Loucy (cell line): ENCODE results near the gene P4HB.

Experiments used
- H2AFZ ChIP-seq: fragments of 200-600 bp; sonication (generic); 2 replicates; pipeline ENCODE4 v1.6.0; 2016; ENCODE audit warnings: antibody characterized with exemption, mild to moderate bottlenecking, low read length, moderate library complexity
- H3F3A ChIP-seq: fragments of 200-600 bp; 2 replicates; pipeline ENCODE4 v1.6.0; 2016; ENCODE audit warnings: antibody characterized with exemption, low read depth, mild to moderate bottlenecking
- H3K27me3 ChIP-seq: fragments of 200-600 bp; sonication (generic); 2 replicates; pipeline ENCODE4 v1.6.1; 2014; ENCODE audit warnings: low read length, mild to moderate bottlenecking; ENCODE audit not compliant: insufficient read depth, poor library complexity, severe bottlenecking
- H3K36me3 ChIP-seq: fragments of 200-600 bp; sonication (generic); 2 replicates; pipeline ENCODE4 v1.6.1; 2016; ENCODE audit warnings: low read length; ENCODE audit not compliant: insufficient read depth
- H3K4me1 ChIP-seq: fragments of 200-600 bp; sonication (generic); 2 replicates; pipeline ENCODE4 v1.5.1; 2014; ENCODE audit warnings: low read length, mild to moderate bottlenecking; ENCODE audit not compliant: insufficient read depth, poor library complexity, severe bottlenecking
- H3K4me2 ChIP-seq: fragments of 200-600 bp; sonication (generic); 2 replicates; pipeline ENCODE4 v1.6.0; 2014; ENCODE audit warnings: antibody characterized with exemption, low read length, low read depth, mild to moderate bottlenecking; ENCODE audit not compliant: poor library complexity, severe bottlenecking
- H3K4me3 ChIP-seq: fragments of 200-600 bp; sonication (generic); 2 replicates; pipeline ENCODE4 v1.5.1; 2014; ENCODE audit warnings: low read length, mild to moderate bottlenecking, mixed read lengths; ENCODE audit not compliant: poor library complexity, severe bottlenecking
- H3K79me2 ChIP-seq: fragments of 200-600 bp; sonication (generic); 2 replicates; pipeline ENCODE4 v1.6.1; 2014; ENCODE audit warnings: low read length; ENCODE audit not compliant: insufficient read depth
- H3K9ac ChIP-seq: fragments of 200-600 bp; sonication (generic); 2 replicates; pipeline ENCODE4 v1.6.0; 2014; ENCODE audit warnings: mild to moderate bottlenecking, low read depth, low read length, moderate library complexity; ENCODE audit not compliant: poor library complexity, severe bottlenecking
- H3K9me2 ChIP-seq: fragments of 200-600 bp; sonication (generic); replicated peaks from 2 replicates; pipeline ENCODE4 v1.6.1; 2016; ENCODE audit warnings: low read depth, low read length, mixed read lengths
- H3K9me3 ChIP-seq: fragments of 200-600 bp; sonication (generic); 2 replicates; pipeline ENCODE4 v1.6.1; 2014; ENCODE audit warnings: mild to moderate bottlenecking, antibody characterized with exemption, low read length, low read depth; ENCODE audit not compliant: insufficient read depth
- H4K20me1 ChIP-seq: fragments of 200-600 bp; sonication (generic); 2 replicates; pipeline ENCODE4 v1.6.0; 2014; ENCODE audit warnings: antibody characterized with exemption, low read length, mild to moderate bottlenecking; ENCODE audit not compliant: insufficient read depth, poor library complexity, severe bottlenecking
- CTCF ChIP-seq: fragments of 200-600 bp; sonication (generic); conservative IDR thresholded peaks from 2 replicates; pipeline ENCODE4 v1.5.1; 2014; ENCODE audit warnings: mild to moderate bottlenecking, antibody characterized with exemption, low read length
- EZH2phosphoT487 ChIP-seq: fragments of 200-600 bp; IDR thresholded peaks from 2 replicates; pipeline ENCODE4 v1.6.1; 2018; ENCODE audit warnings: antibody characterized with exemption, mild to moderate bottlenecking, moderate library complexity, borderline replicate concordance

The P4HB gene

GRCh38 chr17:81907219-81908145, 47.1 kb upstream of the P4HB start:
- Histone ChIP-seq H3K9me3 (no peaks in the 10 kb centered on the region), H3K4me1 (peaks cover 14% of the 10 kb centered on the region), H3K9me2 (no peaks in the 10 kb centered on the region), H3K4me3 (no peak overlapping the region), H3K27me3 (no peaks in the 10 kb centered on the region), H4K20me1 (peaks cover 18% of the 10 kb centered on the region), H3K4me2 (no peak overlapping the region), H3K36me3 (peaks cover 3% of the 10 kb centered on the region; the same call in 1 of the 2 replicates), H3K9ac (no peak overlapping the region), H2AFZ (no peak overlapping the region), H3F3A (no peaks in the 10 kb centered on the region), H3K79me2 (peaks cover 21% of the 10 kb centered on the region)
- TF ChIP-seq CTCF (peak; percentile 40), EZH2phosphoT487 (no peak)

- Histone ChIP-seq H2AFZ (no peak overlapping the region), H3F3A (no peaks in the 10 kb centered on the region), H3K4me1 (peaks cover 14% of the 10 kb centered on the region), H3K79me2 (peaks cover 21% of the 10 kb centered on the region), H3K27me3 (no peaks in the 10 kb centered on the region), H3K36me3 (peaks cover 3% of the 10 kb centered on the region; the same call in 1 of the 2 replicates), H3K9me2 (no peaks in the 10 kb centered on the region), H4K20me1 (peaks cover 15% of the 10 kb centered on the region), H3K9me3 (no peaks in the 10 kb centered on the region), H3K4me2 (no peak overlapping the region), H3K4me3 (no peak overlapping the region), H3K9ac (no peak overlapping the region)
- peak; percentile 50 for TF ChIP-seq CTCF
- no peak for TF ChIP-seq EZH2phosphoT487
Measured at GRCh38 chr17:81906476-81907218, 46.3 kb upstream of the P4HB start.

GRCh38 chr17:81905993-81906392, 45.7 kb upstream of the P4HB start:
- TF ChIP-seq EZH2phosphoT487 (no peak), CTCF (no peak)
- Histone ChIP-seq H3K79me2 (peaks cover 21% of the 10 kb centered on the region), H3K36me3 (peaks cover 3% of the 10 kb centered on the region; the same call in 1 of the 2 replicates), H3K9me2 (no peaks in the 10 kb centered on the region), H3K4me1 (peaks cover 14% of the 10 kb centered on the region), H3K9me3 (no peaks in the 10 kb centered on the region), H4K20me1 (peaks cover 13% of the 10 kb centered on the region), H3K9ac (no peak overlapping the region), H3K4me2 (no peak overlapping the region), H3F3A (no peaks in the 10 kb centered on the region), H3K27me3 (no peaks in the 10 kb centered on the region), H2AFZ (no peak overlapping the region), H3K4me3 (no peak overlapping the region)
